Spleen (tissue), 7 donors: ENCODE data around the gene STXBP1.

Experiments used
- CTCF ChIP-seq, 11 experiments: fragments of 200-600 bp in 7 of 11; fragments of 450-650 bp in 4 of 11; sonication (generic) in 4 of 11; IDR thresholded peaks in 8 of 11; conservative IDR thresholded peaks in 3 of 11; 1 replicate in 7 of 11; 2 replicates in 4 of 11; pipeline versions ENCODE4 v1.4.0 to v1.8.0; 2016 to 2021; ENCODE audit warnings: antibody characterized with exemption in 11 of 11, inconsistent platforms in 4 of 11, mild to moderate bottlenecking in 1 of 11
- POLR2A ChIP-seq, 3 donors: fragments of 450-650 bp; IDR thresholded peaks; one replicate each; pipeline ENCODE4 v1.5.1; 2017; ENCODE audit warnings: antibody characterized with exemption in 3 of 3, mild to moderate bottlenecking in 1 of 3
- donor health status: DM: no; HTN: no; CAD: no; lungs with moderate emphysema.
- donor health status: DM: no; HTN: no; CAD: no.
- donor health status: DM: no; HTN: no; CAD: no.

- TF ChIP-seq CTCF (IDR thresholded peaks at IDR 0.05 in 8 of 11, conservative IDR thresholded peaks at IDR 0.05 in 3 of 11) (no peak), POLR2A (IDR thresholded peaks at IDR 0.05) (no peak)
Measured at GRCh38 chr9:127710204-127710783, 98.2 kb downstream of the STXBP1 start.
